Loucy (cell line): ENCODE data around the gene OR2H2.

Experiments
- H2AFZ ChIP-seq: fragments of 200-600 bp; sonication (generic); 2 replicates; pipeline ENCODE4 v1.6.0; 2016; ENCODE audit warnings: antibody characterized with exemption, mild to moderate bottlenecking, low read length, moderate library complexity
- H3F3A ChIP-seq: fragments of 200-600 bp; 2 replicates; pipeline ENCODE4 v1.6.0; 2016; ENCODE audit warnings: antibody characterized with exemption, low read depth, mild to moderate bottlenecking
- H3K27me3 ChIP-seq: fragments of 200-600 bp; sonication (generic); 2 replicates; pipeline ENCODE4 v1.6.1; 2014; ENCODE audit warnings: low read length, mild to moderate bottlenecking; ENCODE audit not compliant: insufficient read depth, poor library complexity, severe bottlenecking
- H3K36me3 ChIP-seq: fragments of 200-600 bp; sonication (generic); 2 replicates; pipeline ENCODE4 v1.6.1; 2016; ENCODE audit warnings: low read length; ENCODE audit not compliant: insufficient read depth
- H3K4me1 ChIP-seq: fragments of 200-600 bp; sonication (generic); 2 replicates; pipeline ENCODE4 v1.5.1; 2014; ENCODE audit warnings: low read length, mild to moderate bottlenecking; ENCODE audit not compliant: insufficient read depth, poor library complexity, severe bottlenecking
- H3K4me2 ChIP-seq: fragments of 200-600 bp; sonication (generic); 2 replicates; pipeline ENCODE4 v1.6.0; 2014; ENCODE audit warnings: antibody characterized with exemption, low read length, low read depth, mild to moderate bottlenecking; ENCODE audit not compliant: poor library complexity, severe bottlenecking
- H3K4me3 ChIP-seq: fragments of 200-600 bp; sonication (generic); 2 replicates; pipeline ENCODE4 v1.5.1; 2014; ENCODE audit warnings: low read length, mild to moderate bottlenecking, mixed read lengths; ENCODE audit not compliant: poor library complexity, severe bottlenecking
- H3K79me2 ChIP-seq: fragments of 200-600 bp; sonication (generic); 2 replicates; pipeline ENCODE4 v1.6.1; 2014; ENCODE audit warnings: low read length; ENCODE audit not compliant: insufficient read depth
- H3K9ac ChIP-seq: fragments of 200-600 bp; sonication (generic); 2 replicates; pipeline ENCODE4 v1.6.0; 2014; ENCODE audit warnings: mild to moderate bottlenecking, low read depth, low read length, moderate library complexity; ENCODE audit not compliant: poor library complexity, severe bottlenecking
- H3K9me2 ChIP-seq: fragments of 200-600 bp; sonication (generic); replicated peaks from 2 replicates; pipeline ENCODE4 v1.6.1; 2016; ENCODE audit warnings: low read depth, low read length, mixed read lengths
- H3K9me3 ChIP-seq: fragments of 200-600 bp; sonication (generic); 2 replicates; pipeline ENCODE4 v1.6.1; 2014; ENCODE audit warnings: mild to moderate bottlenecking, antibody characterized with exemption, low read length, low read depth; ENCODE audit not compliant: insufficient read depth
- H4K20me1 ChIP-seq: fragments of 200-600 bp; sonication (generic); 2 replicates; pipeline ENCODE4 v1.6.0; 2014; ENCODE audit warnings: antibody characterized with exemption, low read length, mild to moderate bottlenecking; ENCODE audit not compliant: insufficient read depth, poor library complexity, severe bottlenecking
- CTCF ChIP-seq: fragments of 200-600 bp; sonication (generic); conservative IDR thresholded peaks from 2 replicates; pipeline ENCODE4 v1.5.1; 2014; ENCODE audit warnings: mild to moderate bottlenecking, antibody characterized with exemption, low read length
- EZH2phosphoT487 ChIP-seq: fragments of 200-600 bp; IDR thresholded peaks from 2 replicates; pipeline ENCODE4 v1.6.1; 2018; ENCODE audit warnings: antibody characterized with exemption, mild to moderate bottlenecking, moderate library complexity, borderline replicate concordance

OR2H2 gene

GRCh38 chr6:29617782-29618554 lies 33.0 kb downstream of the OR2H2 start:
- H3K4me3 ChIP-seq = no peak overlapping the region

GRCh38 chr6:29619578-29620160 lies 34.7 kb downstream of the OR2H2 start:
- Histone ChIP-seq H3K27me3 (no peaks in the 10 kb centered on the region), H3K36me3 (no peaks in the 10 kb centered on the region), H3K9me3 (no peaks in the 10 kb centered on the region), H3K79me2 (no peaks in the 10 kb centered on the region), H3K4me3 (no peak overlapping the region), H3K4me2 (no peak overlapping the region), H2AFZ (no peak overlapping the region), H4K20me1 (no peaks in the 10 kb centered on the region), H3F3A (no peaks in the 10 kb centered on the region), H3K4me1 (no peaks in the 10 kb centered on the region), H3K9me2 (no peaks in the 10 kb centered on the region), H3K9ac (no peak overlapping the region)
- TF ChIP-seq CTCF = no peak
- no peak for TF ChIP-seq EZH2phosphoT487

More at GRCh38 chr6:29617782-29618554, 33.0 kb downstream of the OR2H2 start:
- Histone ChIP-seq H3K9ac (no peak overlapping the region), H3K9me2 (no peaks in the 10 kb centered on the region), H3K4me1 (no peaks in the 10 kb centered on the region), H3K79me2 (no peaks in the 10 kb centered on the region), H2AFZ (no peak overlapping the region), H3K4me2 (no peak overlapping the region), H4K20me1 (no peaks in the 10 kb centered on the region), H3F3A (no peaks in the 10 kb centered on the region), H3K36me3 (no peaks in the 10 kb centered on the region), H3K9me3 (no peaks in the 10 kb centered on the region), H3K27me3 (no peaks in the 10 kb centered on the region)
- peak; percentile 69 for TF ChIP-seq CTCF
- no peak for TF ChIP-seq EZH2phosphoT487

- H3K9ac ChIP-seq = no peak overlapping the region
- H4K20me1 ChIP-seq = no peaks in the 10 kb centered on the region
- no peak for TF ChIP-seq CTCF
- TF ChIP-seq EZH2phosphoT487 = no peak
- no peaks in the 10 kb centered on the region for H3K9me2 ChIP-seq
- H3K9me3 ChIP-seq = no peaks in the 10 kb centered on the region
- H3K4me2 ChIP-seq = no peak overlapping the region
- H2AFZ ChIP-seq = no peak overlapping the region
- H3K4me3 ChIP-seq = no peak overlapping the region
- no peaks in the 10 kb centered on the region for H3K27me3 ChIP-seq
- H3K4me1 ChIP-seq = no peaks in the 10 kb centered on the region
- H3K36me3 ChIP-seq = no peaks in the 10 kb centered on the region
- H3F3A ChIP-seq = no peaks in the 10 kb centered on the region
- H3K79me2 ChIP-seq = no peaks in the 10 kb centered on the region
These were observed 35.7 kb downstream of the OR2H2 start for GRCh38 chr6:29620630-29621029.
